HUES48 (cell line): ENCODE measurements around the gene NOS3.

Experiments used
- H3K27ac ChIP-seq: one replicate; pipeline ENCODE4 v1.7.0; 2013; ENCODE audit warnings: low read depth, low read length, inconsistent platforms
- H3K27me3 ChIP-seq: 2 replicates; pipeline ENCODE4 v1.6.1; 2013; ENCODE audit warnings: mild to moderate bottlenecking, low read length; ENCODE audit not compliant: control insufficient read depth, insufficient read depth
- H3K36me3 ChIP-seq: 2 replicates; pipeline ENCODE4 v1.6.1; 2013; ENCODE audit warnings: low read length; ENCODE audit not compliant: control insufficient read depth, insufficient read depth
- H3K4me1 ChIP-seq: 2 replicates; pipeline ENCODE4 v1.6.1; 2013; ENCODE audit warnings: mild to moderate bottlenecking, low read length; ENCODE audit not compliant: control insufficient read depth, insufficient read depth
- H3K4me3 ChIP-seq: 2 replicates; pipeline ENCODE4 v1.5.1; 2013; ENCODE audit warnings: mild to moderate bottlenecking, low read depth, low read length
- H3K9ac ChIP-seq: 2 replicates; pipeline ENCODE4 v1.6.1; 2013; ENCODE audit warnings: mild to moderate bottlenecking, low read depth, low read length, moderate library complexity
- H3K9me3 ChIP-seq: 2 replicates; pipeline ENCODE4 v1.6.1; 2013; ENCODE audit warnings: low read length; ENCODE audit not compliant: control insufficient read depth, insufficient read depth

The NOS3 gene

DNA sequence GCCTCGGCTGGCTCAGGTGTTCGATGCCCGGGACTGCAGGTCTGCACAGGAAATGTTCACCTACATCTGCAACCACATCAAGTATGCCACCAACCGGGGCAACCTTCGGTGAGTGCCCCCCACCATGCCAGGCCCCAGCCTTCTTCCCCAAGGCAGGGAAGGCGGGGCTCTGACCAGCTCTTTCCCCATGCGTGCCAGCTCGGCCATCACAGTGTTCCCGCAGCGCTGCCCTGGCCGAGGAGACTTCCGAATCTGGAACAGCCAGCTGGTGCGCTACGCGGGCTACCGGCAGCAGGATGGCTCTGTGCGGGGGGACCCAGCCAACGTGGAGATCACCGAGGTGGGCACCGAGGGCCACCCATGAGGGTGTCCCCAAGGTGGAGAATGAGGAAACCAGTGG is 7.5 kb downstream of the NOS3 start:
- Histone ChIP-seq H3K36me3 (no peaks in the 10 kb centered on the region), H3K4me1 (no peaks in the 10 kb centered on the region), H3K4me3 (no peak overlapping the region), H3K9ac (no peak overlapping the region), H3K27ac (no peak overlapping the region), H3K9me3 (no peaks in the 10 kb centered on the region), H3K27me3 (no peaks in the 10 kb centered on the region)

- H3K4me3 ChIP-seq, result no peak overlapping the region
- H3K27ac ChIP-seq, result no peak overlapping the region
- H3K9ac ChIP-seq, result no peak overlapping the region
- no peaks in the 10 kb centered on the region for H3K4me1 ChIP-seq
- no peaks in the 10 kb centered on the region for H3K36me3 ChIP-seq
- no peaks in the 10 kb centered on the region for H3K27me3 ChIP-seq
- no peaks in the 10 kb centered on the region for H3K9me3 ChIP-seq
These were observed 8.2 kb downstream of the NOS3 start for GRCh38 chr7:150999001-150999400.

- Histone ChIP-seq H3K4me1 (no peaks in the 10 kb centered on the region), H3K36me3 (no peaks in the 10 kb centered on the region), H3K27me3 (no peaks in the 10 kb centered on the region), H3K9ac (no peak overlapping the region), H3K9me3 (no peaks in the 10 kb centered on the region), H3K27ac (no peak overlapping the region), H3K4me3 (no peak overlapping the region)
These were observed 8.8 kb downstream of the NOS3 start for GRCh38 chr7:150999497-151000230.

GRCh38 chr7:151000897-151001495 is 10.2 kb downstream of the NOS3 start:
- Histone ChIP-seq H3K36me3 (no peaks in the 10 kb centered on the region), H3K9me3 (no peaks in the 10 kb centered on the region), H3K4me3 (no peak overlapping the region), H3K4me1 (no peaks in the 10 kb centered on the region), H3K27me3 (no peaks in the 10 kb centered on the region), H3K9ac (no peak overlapping the region), H3K27ac (no peak overlapping the region)

DNA sequence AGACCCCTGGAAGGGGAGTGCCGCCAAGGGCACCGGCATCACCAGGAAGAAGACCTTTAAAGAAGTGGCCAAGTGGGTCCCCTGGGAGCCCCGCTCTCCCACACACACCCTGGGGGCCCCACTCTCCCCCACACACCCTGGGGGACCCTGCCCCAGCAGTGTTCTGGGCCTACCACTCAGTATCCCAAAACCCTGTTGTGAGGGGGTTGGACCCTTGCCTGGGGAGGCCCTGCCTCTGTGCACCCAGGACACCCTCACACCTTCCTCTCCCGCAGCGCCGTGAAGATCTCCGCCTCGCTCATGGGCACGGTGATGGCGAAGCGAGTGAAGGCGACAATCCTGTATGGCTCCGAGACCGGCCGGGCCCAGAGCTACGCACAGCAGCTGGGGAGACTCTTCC is 10.7 kb downstream of the NOS3 start:
- H3K9me3 ChIP-seq, result no peaks in the 10 kb centered on the region
- H3K27me3 ChIP-seq, result no peaks in the 10 kb centered on the region
- no peaks in the 10 kb centered on the region for H3K4me1 ChIP-seq
- H3K27ac ChIP-seq, result no peak overlapping the region
- H3K36me3 ChIP-seq, result no peaks in the 10 kb centered on the region
- no peak overlapping the region for H3K4me3 ChIP-seq
- no peak overlapping the region for H3K9ac ChIP-seq

GRCh38 chr7:151003572-151003971 is 12.8 kb downstream of the NOS3 start:
- no peak overlapping the region for H3K9ac ChIP-seq
- peaks cover 10% of the 10 kb centered on the region; the same call in 1 of the 2 replicates for H3K4me1 ChIP-seq
- H3K4me3 ChIP-seq, result no peak overlapping the region
- H3K9me3 ChIP-seq, result no peaks in the 10 kb centered on the region
- H3K36me3 ChIP-seq, result no peaks in the 10 kb centered on the region
- H3K27me3 ChIP-seq, result no peaks in the 10 kb centered on the region
- no peak overlapping the region for H3K27ac ChIP-seq

GRCh38 chr7:151005566-151005965 is 14.7 kb downstream of the NOS3 start:
- Histone ChIP-seq H3K27me3 (no peaks in the 10 kb centered on the region), H3K9me3 (no peaks in the 10 kb centered on the region), H3K9ac (no peak overlapping the region), H3K36me3 (no peaks in the 10 kb centered on the region), H3K4me3 (no peak overlapping the region), H3K27ac (no peak overlapping the region), H3K4me1 (peaks cover 18% of the 10 kb centered on the region; the same call in 1 of the 2 replicates)

GRCh38 chr7:151006590-151007300 is 15.9 kb downstream of the NOS3 start:
- no peak overlapping the region for H3K27ac ChIP-seq
- H3K4me3 ChIP-seq, result no peak overlapping the region
- H3K4me1 ChIP-seq, result peaks cover 20% of the 10 kb centered on the region; the same call in 1 of the 2 replicates
- H3K27me3 ChIP-seq, result peaks cover under 1% of the 10 kb centered on the region
- no peak overlapping the region for H3K9ac ChIP-seq
- no peaks in the 10 kb centered on the region for H3K36me3 ChIP-seq
- H3K9me3 ChIP-seq, result no peaks in the 10 kb centered on the region

DNA sequence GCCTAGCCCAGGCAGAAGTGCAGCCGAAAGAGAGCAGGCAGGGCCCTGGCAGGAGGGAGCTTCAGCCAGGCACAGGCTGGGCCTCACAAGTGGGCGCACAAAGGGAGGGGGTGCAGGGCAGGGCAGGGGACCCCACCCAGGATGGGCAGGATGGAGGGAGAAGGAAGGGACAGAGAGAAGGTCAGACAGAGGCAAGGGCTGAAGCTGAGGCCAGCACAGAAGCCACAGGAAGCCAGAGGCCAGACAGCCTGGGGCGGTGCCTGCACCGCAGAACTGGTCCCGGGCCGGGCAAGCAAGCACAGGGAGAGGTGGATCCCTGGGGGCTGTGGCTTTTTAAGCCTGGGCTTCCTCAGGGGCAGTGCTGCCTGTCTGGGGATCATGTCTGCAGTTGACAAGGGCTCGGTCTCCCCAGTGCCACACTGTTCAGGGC is 16.7 kb downstream of the NOS3 start:
- Histone ChIP-seq H3K9ac (no peak overlapping the region), H3K36me3 (no peaks in the 10 kb centered on the region), H3K27me3 (peaks cover 7% of the 10 kb centered on the region), H3K4me3 (no peak overlapping the region), H3K27ac (no peak overlapping the region), H3K9me3 (no peaks in the 10 kb centered on the region), H3K4me1 (peaks cover 23% of the 10 kb centered on the region; the same call in 1 of the 2 replicates)

GRCh38 chr7:151008143-151008510 is 17.3 kb downstream of the NOS3 start:
- Histone ChIP-seq H3K4me1 (peaks cover 26% of the 10 kb centered on the region; the same call in 1 of the 2 replicates), H3K27ac (no peak overlapping the region), H3K4me3 (peak overlapping the region; percentile 39)

More at GRCh38 chr7:151008143-151008510, 17.3 kb downstream of the NOS3 start:
- Histone ChIP-seq H3K9me3 (no peaks in the 10 kb centered on the region), H3K9ac (no peak overlapping the region), H3K36me3 (no peaks in the 10 kb centered on the region), H3K27me3 (peaks cover 12% of the 10 kb centered on the region)
